MM.1S (cell line): Measurements from ENCODE around the gene HOXB7.

Experiments
- DNase-seq: peaks from one replicate; pipeline ENCODE4 v3.0.0-alpha.2; 2015
- H2AFZ ChIP-seq: fragments of 300-600 bp; sonication (generic); 2 replicates; pipeline ENCODE4 v1.6.0; 2016; ENCODE audit warnings: antibody characterized with exemption, low read length
- H3F3A ChIP-seq: fragments of 300-600 bp; sonication (generic); 2 replicates; pipeline ENCODE4 v1.6.1; 2016; ENCODE audit warnings: mild to moderate bottlenecking, antibody characterized with exemption, low read length, moderate library complexity, mixed read lengths; ENCODE audit not compliant: insufficient read depth
- H3K27ac ChIP-seq: fragments of 300-600 bp; sonication (generic); 2 replicates; pipeline ENCODE4 v1.5.1; 2016; ENCODE audit warnings: mild to moderate bottlenecking, low read length
- H3K27me3 ChIP-seq: fragments of 300-600 bp; sonication (generic); replicated peaks from 2 replicates; pipeline ENCODE4 v1.6.0; 2016; ENCODE audit warnings: low read length; ENCODE audit not compliant: insufficient read depth
- H3K36me3 ChIP-seq: fragments of 300-600 bp; sonication (generic); replicated peaks from 2 replicates; pipeline ENCODE4 v1.6.1; 2016; ENCODE audit warnings: mild to moderate bottlenecking, low read length, mixed read lengths; ENCODE audit not compliant: insufficient read depth
- H3K4me1 ChIP-seq: fragments of 300-600 bp; sonication (generic); 2 replicates; pipeline ENCODE4 v1.6.1; 2016; ENCODE audit warnings: low read length, mixed read lengths
- H3K4me2 ChIP-seq: fragments of 300-600 bp; sonication (generic); 2 replicates; pipeline ENCODE4 v1.6.0; 2016; ENCODE audit warnings: low read depth, low read length
- H3K4me3 ChIP-seq: fragments of 300-600 bp; sonication (generic); 2 replicates; pipeline ENCODE4 v1.5.1; 2016; ENCODE audit warnings: low read length, mixed read lengths
- H3K79me2 ChIP-seq: fragments of 300-600 bp; sonication (generic); 2 replicates; pipeline ENCODE4 v1.6.1; 2016; ENCODE audit warnings: mixed run types, low read length, mixed read lengths
- H3K9ac ChIP-seq: fragments of 300-600 bp; sonication (generic); 2 replicates; pipeline ENCODE4 v1.6.1; 2016; ENCODE audit warnings: low read length, mixed read lengths
- H3K9me2 ChIP-seq: fragments of 300-600 bp; sonication (generic); replicated peaks from 2 replicates; pipeline ENCODE4 v1.6.1; 2016; ENCODE audit warnings: mild to moderate bottlenecking, low read length, mixed read lengths; ENCODE audit not compliant: insufficient read depth
- H3K9me3 ChIP-seq: fragments of 300-600 bp; sonication (generic); replicated peaks from 2 replicates; pipeline ENCODE4 v1.6.1; 2016; ENCODE audit warnings: mild to moderate bottlenecking, low read length, mixed read lengths; ENCODE audit not compliant: insufficient read depth
- H4K20me1 ChIP-seq: fragments of 300-600 bp; sonication (generic); 2 replicates; pipeline ENCODE4 v1.6.1; 2016; ENCODE audit warnings: mild to moderate bottlenecking, low read length, moderate library complexity, mixed read lengths; ENCODE audit not compliant: insufficient read depth
- CTCF ChIP-seq: fragments of 300-600 bp; sonication (generic); IDR thresholded peaks from 2 replicates; pipeline ENCODE4 v1.5.1; 2016; ENCODE audit warnings: antibody characterized with exemption, low read length, mixed read lengths
- EZH2 ChIP-seq: fragments of 300-600 bp; sonication (generic); optimal IDR thresholded peaks from 2 replicates; pipeline ENCODE3; 2017; ENCODE audit warnings: low read depth, mild to moderate bottlenecking, antibody characterized with exemption, low read length, mixed read lengths
- EZH2phosphoT487 ChIP-seq: fragments of 300-600 bp; sonication (generic); IDR thresholded peaks from 2 replicates; pipeline ENCODE4 v1.6.1; 2018; ENCODE audit warnings: antibody characterized with exemption, low read length

Gene HOXB7

DNA sequence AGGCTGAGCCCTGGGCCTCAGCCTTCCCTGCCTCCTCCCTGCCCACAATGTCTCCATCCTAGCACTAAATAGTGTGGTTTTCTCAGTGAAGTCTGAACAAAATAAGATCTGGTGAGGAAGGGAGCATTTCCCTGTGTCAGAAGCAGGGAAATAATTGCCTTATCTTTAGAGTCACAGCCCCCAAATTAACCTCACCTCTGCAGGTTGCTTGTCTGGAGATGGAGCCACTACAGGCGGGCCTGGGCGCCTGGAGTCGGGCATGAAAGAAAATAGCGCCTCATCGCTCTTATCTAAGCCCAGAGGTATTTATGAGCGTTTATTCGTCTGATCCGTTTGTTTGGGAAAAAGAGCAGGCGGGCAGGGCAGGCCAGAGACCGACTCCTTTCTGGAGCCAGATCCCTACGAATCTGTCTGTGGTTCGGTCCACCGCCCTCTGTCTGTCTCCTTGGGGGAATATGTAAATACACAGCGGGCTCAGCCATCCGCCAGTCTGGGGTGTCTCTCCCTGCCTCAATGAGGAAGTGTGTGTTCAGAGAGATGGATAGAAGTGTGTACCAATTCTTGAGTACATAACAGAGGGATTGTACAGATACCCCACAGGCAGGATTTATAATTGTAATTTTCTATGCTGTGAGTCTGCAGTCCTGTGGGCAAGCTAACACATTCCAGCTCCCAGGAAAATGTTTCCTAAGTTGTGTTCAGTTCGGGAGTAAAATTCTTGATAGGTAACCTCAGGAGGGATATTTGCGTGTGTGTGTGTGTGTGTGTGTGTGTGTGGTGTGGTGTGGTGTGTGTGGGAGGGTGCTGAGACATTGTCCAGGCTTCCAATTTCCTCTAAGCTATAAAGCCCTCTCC lies 10.3 kb downstream of the HOXB7 start:
- Histone ChIP-seq H3F3A (no peaks in the 10 kb centered on the region), H3K79me2 (no peaks in the 10 kb centered on the region), H3K4me1 (no peaks in the 10 kb centered on the region), H3K9ac (no peak overlapping the region), H3K27ac (no peak overlapping the region), H3K4me2 (no peak overlapping the region), H3K36me3 (no peaks in the 10 kb centered on the region), H3K9me2 (no peaks in the 10 kb centered on the region), H3K9me3 (no peaks in the 10 kb centered on the region), H3K27me3 (peaks cover 96% of the 10 kb centered on the region), H2AFZ (no peak overlapping the region), H4K20me1 (no peaks in the 10 kb centered on the region), H3K4me3 (no peak overlapping the region)
- no peak for TF ChIP-seq EZH2phosphoT487
- TF ChIP-seq CTCF, result no peak
- no peak for TF ChIP-seq EZH2
- DNase-seq, result no peak

DNA sequence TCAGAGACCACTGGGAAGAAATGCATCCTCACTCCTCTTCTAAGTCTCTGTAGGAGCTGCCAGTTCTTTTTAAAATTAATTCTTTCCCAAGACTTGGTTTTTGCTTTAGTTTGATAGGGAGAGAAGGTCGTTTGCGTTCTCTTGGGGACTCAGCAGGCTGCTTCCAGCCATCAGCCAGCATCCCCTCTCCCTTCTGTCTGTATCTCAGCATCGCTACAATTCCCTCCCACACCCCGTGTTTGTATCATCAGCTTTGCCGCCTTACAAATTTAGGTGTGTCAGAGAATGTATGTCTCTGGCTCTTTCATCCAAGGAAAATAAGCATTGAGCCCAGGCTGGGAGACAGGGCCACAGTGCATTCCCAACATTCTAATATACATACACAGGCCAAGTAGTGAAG lies 11.5 kb downstream of the HOXB7 start:
- H2AFZ ChIP-seq, result no peak overlapping the region
- no peak overlapping the region for H3K27ac ChIP-seq
- no peak overlapping the region for H3K4me2 ChIP-seq
- no peaks in the 10 kb centered on the region for H3K36me3 ChIP-seq
- H3K27me3 ChIP-seq, result peaks cover 90% of the 10 kb centered on the region
- no peaks in the 10 kb centered on the region for H3K9me3 ChIP-seq
- no peaks in the 10 kb centered on the region for H3K9me2 ChIP-seq
- H3K9ac ChIP-seq, result no peak overlapping the region
- H3K4me3 ChIP-seq, result no peak overlapping the region
- no peaks in the 10 kb centered on the region for H3F3A ChIP-seq
- H3K4me1 ChIP-seq, result no peaks in the 10 kb centered on the region
- TF ChIP-seq EZH2phosphoT487 (no peak), EZH2 (no peak), CTCF (no peak)
- H3K79me2 ChIP-seq, result no peaks in the 10 kb centered on the region
- no peak for DNase-seq
- H4K20me1 ChIP-seq, result no peaks in the 10 kb centered on the region

DNA sequence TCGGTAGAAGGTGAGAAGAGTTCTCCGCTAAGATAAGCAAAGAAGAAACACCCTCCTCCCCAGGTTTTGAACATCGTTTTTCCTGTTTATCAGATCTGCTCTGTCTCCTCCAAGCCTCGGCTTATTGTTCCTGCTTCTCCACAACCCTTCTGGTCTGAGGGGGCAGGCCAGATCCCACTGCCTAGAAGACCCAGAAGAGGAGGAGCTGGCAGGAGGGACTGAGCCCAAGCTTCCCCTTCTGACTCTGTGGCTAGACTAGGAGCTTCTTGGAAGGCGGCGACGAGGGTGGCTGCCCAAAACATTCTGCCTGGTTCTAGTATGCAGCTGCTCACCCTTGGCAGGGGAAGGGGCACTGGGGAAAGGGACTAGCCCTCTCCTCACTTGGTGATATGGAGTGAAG lies 12.1 kb downstream of the HOXB7 start:
- Histone ChIP-seq H3F3A (no peaks in the 10 kb centered on the region), H3K4me3 (no peak overlapping the region), H3K27ac (no peak overlapping the region), H2AFZ (no peak overlapping the region), H3K4me1 (no peaks in the 10 kb centered on the region), H3K36me3 (no peaks in the 10 kb centered on the region), H3K27me3 (peaks cover 84% of the 10 kb centered on the region), H3K9me3 (no peaks in the 10 kb centered on the region), H3K9me2 (no peaks in the 10 kb centered on the region), H3K9ac (no peak overlapping the region), H3K4me2 (no peak overlapping the region), H3K79me2 (no peaks in the 10 kb centered on the region), H4K20me1 (no peaks in the 10 kb centered on the region)
- no peak for TF ChIP-seq CTCF
- no peak for TF ChIP-seq EZH2phosphoT487
- no peak for TF ChIP-seq EZH2
- no peak for DNase-seq
